Keratinocyte (primary cell): ENCODE results near the gene THOP1. TPM values are rescaled to one million over a fixed set of nuclear protein-coding genes. Genes with fewer than 3 reads are reported as not detected.

ENCODE experiments used
- DNase-seq: peaks from one replicate; pipeline ENCODE4 v3.0.0-alpha.2; 2011; ENCODE audit warnings: low read depth, missing footprints, low spot score
- FAIRE-seq: peaks from 2 replicates; lab custom pipeline; 2011; peaks lifted over from hg19 to GRCh38; lab: Jason Lieb, UNC
- H2AFZ ChIP-seq: 2 replicates; pipeline ENCODE4 v1.6.0; 2012; ENCODE audit warnings: low read length, control low read depth, inconsistent platforms; ENCODE audit not compliant: control insufficient read depth
- H3K27ac ChIP-seq: 2 replicates; pipeline ENCODE4 v1.5.1; 2011; ENCODE audit warnings: low read length; ENCODE audit not compliant: control insufficient read depth, insufficient read depth
- H3K27me3 ChIP-seq: 3 replicates; pipeline ENCODE4 v1.6.0; 2011; ENCODE audit warnings: low read length; ENCODE audit not compliant: control insufficient read depth, insufficient read depth; ENCODE audit errors: extremely low read depth
- H3K36me3 ChIP-seq, 2 experiments: 2 replicates in 1 of 2; 3 replicates in 1 of 2; pipeline ENCODE4 v1.5.1; 2011; ENCODE audit warnings: low read length in 2 of 2, mild to moderate bottlenecking in 1 of 2; ENCODE audit not compliant: control insufficient read depth in 2 of 2, insufficient read depth in 2 of 2; ENCODE audit errors: extremely low read depth in 1 of 2
- H3K4me1 ChIP-seq: 3 replicates; pipeline ENCODE4 v1.5.1; 2011; ENCODE audit warnings: low read length; ENCODE audit not compliant: control insufficient read depth, insufficient read depth; ENCODE audit errors: extremely low read depth
- H3K4me2 ChIP-seq: 3 replicates; pipeline ENCODE4 v1.6.0; 2011; ENCODE audit warnings: low read depth, low read length; ENCODE audit not compliant: control insufficient read depth, insufficient read depth; ENCODE audit errors: extremely low read depth
- H3K4me3 ChIP-seq, 3 experiments: fragments of 200-600 bp in 1 of 3; sonication (generic) in 1 of 3; 2 replicates in 2 of 3; 3 replicates in 1 of 3; pipeline ENCODE4 v1.5.1; 2011 to 2016; ENCODE audit warnings: low read length in 3 of 3, mild to moderate bottlenecking in 3 of 3, control low read depth in 2 of 3, inconsistent platforms in 1 of 3, low read depth in 1 of 3, mixed read lengths in 1 of 3, mixed run types in 1 of 3, moderate library complexity in 1 of 3; ENCODE audit not compliant: control insufficient read depth in 2 of 3, insufficient read depth in 2 of 3; ENCODE audit errors: extremely low read depth in 1 of 3
- H3K79me2 ChIP-seq: 2 replicates; pipeline ENCODE4 v1.6.0; 2012; ENCODE audit warnings: low read length; ENCODE audit not compliant: control insufficient read depth, insufficient read depth
- H3K9ac ChIP-seq: 3 replicates; pipeline ENCODE4 v1.6.0; 2011; ENCODE audit warnings: low read length; ENCODE audit not compliant: control insufficient read depth, insufficient read depth; ENCODE audit errors: extremely low read depth
- H3K9me1 ChIP-seq: 3 replicates; pipeline ENCODE4 v1.6.0; 2011; ENCODE audit warnings: low read length; ENCODE audit not compliant: control insufficient read depth, insufficient read depth; ENCODE audit errors: extremely low read depth
- H3K9me3 ChIP-seq: 2 replicates; pipeline ENCODE4 v1.5.1; 2012; ENCODE audit warnings: low read depth, low read length; ENCODE audit not compliant: control insufficient read depth
- H4K20me1 ChIP-seq: 3 replicates; pipeline ENCODE4 v1.6.0; 2011; ENCODE audit warnings: low read length; ENCODE audit not compliant: control insufficient read depth, insufficient read depth; ENCODE audit errors: extremely low read depth
- EZH2 ChIP-seq: IDR thresholded peaks from one replicate; pipeline ENCODE4 v1.6.1; 2012; ENCODE audit warnings: inconsistent platforms, mild to moderate bottlenecking, low read length, moderate library complexity
- dilution Hi-C: fragments of 300-500 bp; cut with MboI; formaldehyde crosslinking; loops from one replicate; pipeline ENCODE4 v1.7.0; 2020; ENCODE audit warnings: low sequenced_read_pairs; ENCODE audit not compliant: extremely low pct_ligation_motif_present
- polyA plus RNA-seq, 5 experiments: library from polyadenylated mRNA; depleted of rRNA in 3 of 5; stranded (reverse) in 3 of 5; stranded (forward) in 1 of 5; unstranded in 1 of 5; fragments of >200 nt; gene quantifications; 1 replicate in 1 of 5; 2 replicates in 3 of 5; 3 replicates in 1 of 5; pipeline versions ENCODE4 v1.2.1 to v1.2.3, GENCODE V29; 2011 to 2012; ENCODE audit warnings: missing spikeins in 2 of 5, low read depth in 1 of 5, low replicate concordance in 1 of 5
- TF ChIP-seq, protein P1 (sequence below), 3 experiments: IDR thresholded peaks in 1 of 3; conservative IDR thresholded peaks in 1 of 3; optimal IDR thresholded peaks in 1 of 3; 2 replicates in 2 of 3; 3 replicates in 1 of 3; pipeline versions ENCODE3 to v1.5.1; 2011; ENCODE audit warnings: low read length in 3 of 3, mild to moderate bottlenecking in 3 of 3, moderate library complexity in 2 of 3, control low read depth in 1 of 3, inconsistent platforms in 1 of 3; ENCODE audit not compliant: insufficient read depth in 2 of 3; ENCODE audit errors: extremely low read depth in 1 of 3

Gene THOP1
- polyA plus RNA-seq, 1 donor (not counting 4 experiments of a cell fraction or from before 2014, with no cell fraction given) = 69.9 TPM

DNA sequence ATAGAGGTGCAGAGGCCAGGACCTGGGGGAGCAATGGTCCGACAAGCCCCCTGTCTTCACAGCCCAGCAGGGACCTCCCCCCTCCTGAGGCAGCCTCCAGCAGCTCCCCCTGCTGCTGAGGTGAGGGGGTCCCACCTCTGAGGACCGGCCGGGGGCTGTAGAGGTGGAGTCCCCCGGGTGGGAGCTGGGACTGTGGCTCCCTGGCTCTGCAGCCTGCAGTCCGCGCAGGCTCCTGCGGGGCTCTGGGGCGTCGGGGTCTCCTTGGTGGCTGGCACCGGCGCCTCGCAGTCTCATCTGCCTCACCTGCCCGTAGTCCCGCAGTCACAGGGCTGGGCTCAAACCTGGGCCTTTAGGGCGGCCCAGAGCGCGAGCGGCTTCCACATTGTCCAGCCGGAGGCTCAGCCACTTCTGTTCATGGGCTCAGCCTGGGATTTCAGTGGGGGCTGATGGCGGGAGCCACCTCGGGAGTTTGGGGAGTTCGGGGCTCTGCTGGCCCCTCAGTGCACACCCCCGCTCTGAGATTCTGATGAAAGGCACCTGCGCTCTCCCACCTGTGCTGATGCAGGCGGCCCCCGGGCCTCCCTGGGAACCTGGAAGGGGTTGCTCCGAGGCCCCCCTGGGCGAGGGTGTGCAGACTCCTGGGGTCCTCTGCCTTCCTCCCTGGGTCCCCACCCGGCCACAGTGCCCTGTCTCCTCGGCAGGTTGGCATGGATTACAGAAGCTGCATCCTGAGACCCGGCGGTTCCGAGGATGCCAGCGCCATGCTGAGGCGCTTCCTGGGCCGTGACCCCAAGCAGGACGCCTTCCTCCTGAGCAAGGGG lies 27.3 kb downstream of the THOP1 start:
- TF ChIP-seq EZH2 = no peak
- TF ChIP-seq, protein P1, sequence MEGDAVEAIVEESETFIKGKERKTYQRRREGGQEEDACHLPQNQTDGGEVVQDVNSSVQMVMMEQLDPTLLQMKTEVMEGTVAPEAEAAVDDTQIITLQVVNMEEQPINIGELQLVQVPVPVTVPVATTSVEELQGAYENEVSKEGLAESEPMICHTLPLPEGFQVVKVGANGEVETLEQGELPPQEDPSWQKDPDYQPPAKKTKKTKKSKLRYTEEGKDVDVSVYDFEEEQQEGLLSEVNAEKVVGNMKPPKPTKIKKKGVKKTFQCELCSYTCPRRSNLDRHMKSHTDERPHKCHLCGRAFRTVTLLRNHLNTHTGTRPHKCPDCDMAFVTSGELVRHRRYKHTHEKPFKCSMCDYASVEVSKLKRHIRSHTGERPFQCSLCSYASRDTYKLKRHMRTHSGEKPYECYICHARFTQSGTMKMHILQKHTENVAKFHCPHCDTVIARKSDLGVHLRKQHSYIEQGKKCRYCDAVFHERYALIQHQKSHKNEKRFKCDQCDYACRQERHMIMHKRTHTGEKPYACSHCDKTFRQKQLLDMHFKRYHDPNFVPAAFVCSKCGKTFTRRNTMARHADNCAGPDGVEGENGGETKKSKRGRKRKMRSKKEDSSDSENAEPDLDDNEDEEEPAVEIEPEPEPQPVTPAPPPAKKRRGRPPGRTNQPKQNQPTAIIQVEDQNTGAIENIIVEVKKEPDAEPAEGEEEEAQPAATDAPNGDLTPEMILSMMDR (optimal IDR thresholded peaks at IDR 0.05 in 1 of 3, IDR thresholded peaks at IDR 0.05 in 1 of 3, conservative IDR thresholded peaks at IDR 0.05 in 1 of 3; ENCODE audit: extremely low read depth in 1 of 3, insufficient read depth in 2 of 3, low read length in 3 of 3) = no peak
- H3K27me3 ChIP-seq = no peaks in the 10 kb centered on the region
- H4K20me1 ChIP-seq = no peaks in the 10 kb centered on the region
- dilution Hi-C loops = no loop called here
- H3K36me3 ChIP-seq = peaks cover 19 to 22% of the 10 kb centered on the region in 2 experiments
- H3K4me3 ChIP-seq = no peak overlapping the region
- H3K4me1 ChIP-seq = no peaks in the 10 kb centered on the region
- H3K27ac ChIP-seq = no peak overlapping the region
- FAIRE-seq (no peak), DNase-seq (no peak)
- no peaks in the 10 kb centered on the region for H3K9me1 ChIP-seq
- H3K4me2 ChIP-seq = no peak overlapping the region
- no peak overlapping the region for H3K9ac ChIP-seq
- no peaks in the 10 kb centered on the region for H3K79me2 ChIP-seq
- H2AFZ ChIP-seq = no peak overlapping the region
- no peaks in the 10 kb centered on the region for H3K9me3 ChIP-seq

DNA sequence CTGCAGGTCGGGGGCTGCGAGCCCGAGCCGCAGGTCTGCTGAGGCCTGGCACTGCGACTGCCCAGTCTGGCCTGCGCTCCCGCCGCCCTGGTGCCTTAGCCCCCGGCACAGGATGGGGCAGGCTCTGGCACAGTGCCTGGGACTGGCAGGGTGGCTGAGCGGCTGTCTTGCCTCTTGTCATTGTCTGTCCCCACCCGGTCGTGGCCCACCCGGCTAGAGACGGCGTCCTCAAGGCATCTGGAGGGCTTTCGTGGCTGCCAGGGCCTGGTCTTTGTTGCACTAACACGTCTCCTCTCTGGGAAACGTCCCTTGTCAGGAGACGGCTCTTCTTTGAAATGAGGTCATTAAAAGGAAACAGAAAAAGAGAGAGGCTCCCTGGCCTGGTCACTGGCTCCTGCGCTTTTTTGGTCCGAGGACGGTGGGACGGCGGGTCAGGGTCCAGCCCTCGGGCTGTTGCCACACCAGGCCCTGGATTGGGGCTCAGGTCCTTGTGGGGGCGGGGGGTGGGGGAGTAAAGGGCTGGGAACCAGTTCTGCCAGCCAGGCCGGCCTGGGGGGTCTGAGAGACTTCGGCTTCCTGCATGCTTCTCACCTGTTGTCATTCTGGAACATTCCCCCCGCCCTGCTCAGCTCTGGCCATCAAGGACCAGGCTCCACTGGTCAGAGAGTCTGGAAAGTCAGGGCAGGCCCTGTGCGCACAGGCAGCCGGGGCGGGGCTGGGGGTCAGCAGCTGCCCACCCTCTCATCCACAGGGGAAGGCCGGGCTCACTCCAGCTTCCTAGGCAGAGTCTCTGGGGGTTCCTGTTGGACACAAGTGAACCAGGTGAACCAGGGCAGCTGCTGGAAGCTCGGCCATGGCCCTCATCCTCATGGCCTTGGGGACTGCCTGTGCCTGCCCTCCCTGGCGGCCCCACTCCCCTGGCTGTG lies 28.2 kb downstream of the THOP1 start:
- DNase-seq (no peak), FAIRE-seq (no peak)
- Histone ChIP-seq H3K9me3 (no peaks in the 10 kb centered on the region), H3K79me2 (no peaks in the 10 kb centered on the region), H3K4me2 (no peak overlapping the region), H4K20me1 (no peaks in the 10 kb centered on the region), H3K9me1 (no peaks in the 10 kb centered on the region), H3K27me3 (no peaks in the 10 kb centered on the region), H2AFZ (no peak overlapping the region), H3K9ac (no peak overlapping the region), H3K27ac (no peak overlapping the region), H3K4me3 (no peak overlapping the region), H3K4me1 (no peaks in the 10 kb centered on the region), H3K36me3 (peaks cover 18 to 22% of the 10 kb centered on the region in 2 experiments)
- dilution Hi-C loops = no loop called here
- no peak for TF ChIP-seq EZH2
- TF ChIP-seq, protein P1 (optimal IDR thresholded peaks at IDR 0.05 in 1 of 3, IDR thresholded peaks at IDR 0.05 in 1 of 3, conservative IDR thresholded peaks at IDR 0.05 in 1 of 3; ENCODE audit: extremely low read depth in 1 of 3, insufficient read depth in 2 of 3, low read length in 3 of 3) = no peak
